ENCODE data around the gene CLEC1B. TPM values are rescaled to one million over a fixed set of nuclear protein-coding genes. Genes with fewer than 3 reads are reported as not detected.

CLEC1B gene
- total and polyA plus RNA-seq, 10 of the 15 experiments (the other 5 are each of a cell fraction or from before 2014, with no cell fraction given), result not detected

- FAIRE-seq (peak; percentile 94), ATAC-seq (peak; percentile 99), DNase-seq (ENCODE audit: low read depth, low spot score) (peak; percentile 82)
- peaks cover 33% of the 10 kb centered on the region for H3K4me1 ChIP-seq (ENCODE audit: control insufficient read depth, insufficient read depth, low read length)
- BruUV-seq (replicated peaks), result no TSS peak
- H3K36me3 ChIP-seq (ENCODE audit: control insufficient read depth in 2 of 2, insufficient read depth in 2 of 2, low read length in 1 of 2), result no peaks in the 10 kb centered on the region
- peak overlapping the region; percentile 55 for H2AFZ ChIP-seq (ENCODE audit: control insufficient read depth, low read depth, low read length)
- H3K9ac ChIP-seq (ENCODE audit: control insufficient read depth, insufficient read depth, low read length), result no peak overlapping the region
- SMC1A ChIA-PET (ENCODE audit: uncharacterized antibody, unreplicated experiment), result interaction anchor here (0.5 to 1.4 kb wide), 4 partner anchors 8 to 156 kb away, joined by 3 to 4 read pairs (median 4); no protein-coding TSS in a partner anchor
- peak overlapping the region; percentile 87 for H3K4me2 ChIP-seq (ENCODE audit: control insufficient read depth, insufficient read depth)
- 24% methylated on average over 3 of the region's 3 CpGs for WGBS (ENCODE audit: insufficient coverage, insufficient replicate concordance, low lambda C conversion rate, missing lambda C conversion rate)
- H3K9me3 ChIP-seq (replicated peaks; ENCODE audit: control insufficient read depth, insufficient read depth, low read length), result no peaks in the 10 kb centered on the region
- 0 out of 2 replicates have a peak overlapping the region, but pooled peaks have one; percentile 9 for H3K4me3 ChIP-seq
- no peaks in the 10 kb centered on the region; a peak in 1 of 4 replicates for H3K27me3 ChIP-seq (replicated peaks in 1 of 2; ENCODE audit: control insufficient read depth in 2 of 2, insufficient read depth in 2 of 2, low read length in 1 of 2)
- CTCF ChIA-PET, result interaction anchor here (0.6 to 1.9 kb wide), 4 partner anchors 198 to 811 kb away, joined by 3 to 6 read pairs (median 4); no protein-coding TSS in a partner anchor
- intact Hi-C loops (cut with micrococcal nuclease; ENCODE audit: unreplicated experiment) (loop anchor here (5.0 kb wide), 1 partner anchor 184 kb away; the partner anchor contains the start of gene CLEC7A), in situ Hi-C loops (cut with MboI) (no loop called here)
- H3K79me2 ChIP-seq (ENCODE audit: control insufficient read depth, insufficient read depth, low read length), result no peaks in the 10 kb centered on the region
- RAD21 ChIA-PET (ENCODE audit: unreplicated experiment), result no interaction called here
- H4K20me1 ChIP-seq (ENCODE audit: control insufficient read depth, insufficient read depth), result no peaks in the 10 kb centered on the region
- POLR2A ChIA-PET, result no interaction called here
- H3K27ac ChIP-seq (ENCODE audit: control insufficient read depth, insufficient read depth), result peak overlapping the region; percentile 72
- TF ChIP-seq PAX5 (IDR thresholded peaks at IDR 0.05; ENCODE audit: borderline replicate concordance, low read depth, low read length) (peak; percentile 38; the same call in 1 of the 2 replicates), SUPT20H (IDR thresholded peaks at IDR 0.05; ENCODE audit: borderline replicate concordance, control insufficient read depth, low read depth, low read length) (no peak), WRNIP1 (IDR thresholded peaks at IDR 0.05; ENCODE audit: borderline replicate concordance, low read depth, low read length) (no peak), PML (IDR thresholded peaks at IDR 0.05; ENCODE audit: low read length) (no peak), SMAD1 (IDR thresholded peaks at IDR 0.05; ENCODE audit: low read depth, partially characterized antibody) (no peak), STAT3 (IDR thresholded peaks at IDR 0.05; ENCODE audit: low read depth, low read length) (no peak), EED (IDR thresholded peaks at IDR 0.05; ENCODE audit: low read depth) (no peak), KLF5 (IDR thresholded peaks at IDR 0.05; ENCODE audit: partially characterized antibody) (no peak), ZBED1 (IDR thresholded peaks at IDR 0.05; ENCODE audit: borderline replicate concordance) (no peak), RB1 (IDR thresholded peaks at IDR 0.05; ENCODE audit: borderline replicate concordance) (no peak), JUNB (IDR thresholded peaks at IDR 0.05) (peak; percentile 78), POLR2AphosphoS2 (IDR thresholded peaks at IDR 0.05; ENCODE audit: low read depth, low read length) (no peak), NRF1 (conservative IDR thresholded peaks at IDR 0.05; ENCODE audit: low read depth, low read length) (no peak), GABPA (IDR thresholded peaks at IDR 0.05; ENCODE audit: low read depth) (no peak), ZSCAN29 (IDR thresholded peaks at IDR 0.05) (no peak), YY1 (IDR thresholded peaks at IDR 0.05; ENCODE audit: low read depth, low read length) (no peak), ZNF24 (IDR thresholded peaks at IDR 0.05) (0 out of 2 replicates have a peak, but pooled peaks have one; percentile 29), ATF7 (IDR thresholded peaks at IDR 0.05; ENCODE audit: low read depth) (peak; percentile 61), ATF2 (IDR thresholded peaks at IDR 0.05; ENCODE audit: low read length) (no peak), PBX3 (IDR thresholded peaks at IDR 0.05; ENCODE audit: insufficient replicate concordance, low read depth, low read length) (no peak), NFXL1 (IDR thresholded peaks at IDR 0.05; ENCODE audit: borderline replicate concordance) (no peak)
Observed at GRCh38 chr12:9948606-9949296, 50.2 kb downstream of the CLEC1B start.
